Liver (tissue), 9 donors: Measurements from ENCODE around the gene VPS11. TPM values are rescaled to one million over a fixed set of nuclear protein-coding genes. Genes with fewer than 3 reads are reported as not detected.
A peak's percentile ranks its signal among the peaks of the same experiment; 100 is the strongest.

ENCODE experiments used
- DNase-seq: peaks from one replicate; pipeline ENCODE4 v3.0.0-alpha.2; 2017; ENCODE audit warnings: low spot score
- H3K27ac ChIP-seq, 2 donors: one replicate each; pipeline ENCODE4 v1.7.0; 2013; ENCODE audit warnings: inconsistent platforms in 2 of 2, low read length in 2 of 2, control low read depth in 1 of 2, low read depth in 1 of 2, mild to moderate bottlenecking in 1 of 2
- H3K27me3 ChIP-seq, 4 donors: one replicate each; pipeline versions ENCODE4 v1.6.1 to v1.7.0; 2013; ENCODE audit warnings: low read length in 3 of 4, inconsistent platforms in 1 of 4, mild to moderate bottlenecking in 1 of 4, moderate library complexity in 1 of 4; ENCODE audit not compliant: control insufficient read depth in 4 of 4, insufficient read depth in 4 of 4
- H3K36me3 ChIP-seq, 4 donors: one replicate each; pipeline versions ENCODE4 v1.6.1 to v1.7.0; 2013; ENCODE audit warnings: low read length in 3 of 4, mild to moderate bottlenecking in 3 of 4, low read depth in 1 of 4, moderate library complexity in 1 of 4; ENCODE audit not compliant: control insufficient read depth in 4 of 4, insufficient read depth in 3 of 4
- H3K4me1 ChIP-seq, 4 donors: one replicate each; pipeline versions ENCODE4 v1.6.1 to v1.7.0; 2013; ENCODE audit warnings: low read length in 3 of 4, mild to moderate bottlenecking in 3 of 4, moderate library complexity in 1 of 4; ENCODE audit not compliant: control insufficient read depth in 4 of 4, insufficient read depth in 4 of 4
- H3K4me3 ChIP-seq, 3 donors: one replicate each; pipeline versions ENCODE4 v1.6.1 to v1.7.0; 2013; ENCODE audit warnings: low read length in 3 of 3, control low read depth in 1 of 3, low read depth in 1 of 3, mild to moderate bottlenecking in 1 of 3
- H3K9ac ChIP-seq, 2 donors: one replicate each; pipeline ENCODE4 v1.7.0; 2013; ENCODE audit warnings: low read length in 2 of 2, mild to moderate bottlenecking in 2 of 2, moderate library complexity in 2 of 2, control low read depth in 1 of 2, low read depth in 1 of 2
- H3K9me3 ChIP-seq, 4 donors: one replicate each; pipeline versions ENCODE4 v1.6.1 to v1.7.0; 2013; ENCODE audit warnings: low read length in 3 of 4; ENCODE audit not compliant: control insufficient read depth in 4 of 4
- ATF3 ChIP-seq: IDR thresholded peaks from 2 replicates; pipeline ENCODE4 v1.6.1; 2016; ENCODE audit warnings: antibody characterized with exemption
- CTCF ChIP-seq: fragments of 150-350 bp; IDR thresholded peaks from 2 replicates; pipeline ENCODE4 v1.5.1; 2017; ENCODE audit warnings: improper control_type of control experiment, low read depth, low read length; ENCODE audit not compliant: missing input control
- EGR1 ChIP-seq, 2 donors: IDR thresholded peaks; 2 replicates each; pipeline ENCODE4 v1.6.1; 2016 to 2018; ENCODE audit warnings: antibody characterized with exemption in 2 of 2, low read depth in 2 of 2
- FOXA1 ChIP-seq: IDR thresholded peaks from 2 replicates; pipeline ENCODE4 v1.6.1; 2016; ENCODE audit warnings: antibody characterized with exemption
- FOXA2 ChIP-seq: IDR thresholded peaks from 2 replicates; pipeline ENCODE4 v1.6.1; 2016; ENCODE audit warnings: antibody characterized with exemption
- GABPA ChIP-seq, 2 donors: IDR thresholded peaks in 1 of 2; conservative IDR thresholded peaks in 1 of 2; 2 replicates each; pipeline ENCODE4 v1.6.1; 2016; ENCODE audit warnings: antibody characterized with exemption in 2 of 2, mild to moderate bottlenecking in 1 of 2, moderate library complexity in 1 of 2
- HNF4A ChIP-seq, 2 donors: conservative IDR thresholded peaks; 2 replicates each; pipeline ENCODE4 v1.6.1; 2016; ENCODE audit warnings: antibody characterized with exemption in 2 of 2, mild to moderate bottlenecking in 2 of 2
- HNF4G ChIP-seq: IDR thresholded peaks from 2 replicates; pipeline ENCODE4 v1.6.1; 2016; ENCODE audit warnings: antibody characterized with exemption
- JUND ChIP-seq, 2 donors: IDR thresholded peaks; 2 replicates each; pipeline ENCODE4 v1.6.1; 2016; ENCODE audit warnings: antibody characterized with exemption in 2 of 2
- NR2F2 ChIP-seq: IDR thresholded peaks from 2 replicates; pipeline ENCODE4 v1.6.1; 2016; ENCODE audit warnings: antibody characterized with exemption
- RAD21 ChIP-seq, 2 donors: IDR thresholded peaks; 2 replicates each; pipeline ENCODE4 v1.6.1; 2016; ENCODE audit warnings: antibody characterized with exemption in 2 of 2, mild to moderate bottlenecking in 2 of 2
- REST ChIP-seq: IDR thresholded peaks from 2 replicates; pipeline ENCODE4 v1.6.1; 2016; ENCODE audit warnings: antibody characterized with exemption, mild to moderate bottlenecking
- RXRA ChIP-seq, 2 donors: IDR thresholded peaks; 2 replicates each; pipeline ENCODE4 v1.6.1; 2017 to 2018; ENCODE audit warnings: antibody characterized with exemption in 2 of 2, mild to moderate bottlenecking in 1 of 2
- SP1 ChIP-seq: IDR thresholded peaks from 2 replicates; pipeline ENCODE4 v1.6.1; 2018; ENCODE audit warnings: antibody characterized with exemption, mild to moderate bottlenecking
- TAF1 ChIP-seq: conservative IDR thresholded peaks from 2 replicates; pipeline ENCODE4 v1.6.1; 2016; ENCODE audit warnings: antibody characterized with exemption, mild to moderate bottlenecking
- YY1 ChIP-seq: IDR thresholded peaks from 2 replicates; pipeline ENCODE4 v1.6.1; 2016; ENCODE audit warnings: antibody characterized with exemption, mild to moderate bottlenecking
- ZBTB33 ChIP-seq: IDR thresholded peaks from 2 replicates; pipeline ENCODE4 v1.6.1; 2016; ENCODE audit warnings: antibody characterized with exemption
- WGBS: extraction: QIAGEN DNeasy Blood & Tissue Kit; methylation state at CpG from one replicate; pipeline ENCODE4 v1.1.7; 2013; 5-methylcytosine and 5-hydroxymethylcytosine counted together
- polyA plus RNA-seq, 2 donors: library from polyadenylated mRNA; stranded (reverse) in 1 of 2; unstranded in 1 of 2; fragments of 200-250 nt in 1 of 2; fragments of >200 nt in 1 of 2; fragmentation: Nextera tagmentation in 1 of 2; extraction: Ambion mirVana in 1 of 2; gene quantifications; one replicate each; pipeline versions ENCODE4 v1.2.1 to v1.2.3, GENCODE V29; 2013 to 2015
- total RNA-seq, 2 donors: library from RNA; depleted of rRNA; stranded (reverse); fragments of >200 nt; gene quantifications; one replicate each; pipeline ENCODE4 v1.2.3, GENCODE V29; 2014
- TF ChIP-seq, protein P1 (sequence below): IDR thresholded peaks from 2 replicates; pipeline ENCODE4 v1.6.1; 2016; ENCODE audit warnings: antibody characterized with exemption
- donor health status: healthy.
- donor health status: healthy.
- donor health status: healthy.
- donor health status: healthy.
- donor health status: healthy.

VPS11 gene
- total and polyA plus RNA-seq, 4 donors: 7.2 to 17.4 (median 12.2) TPM

GRCh38 chr11:119027561-119028345 lies 39.9 kb upstream of the VPS11 start (continued):
- TF ChIP-seq ATF3 (no peak), FOXA2 (no peak), HNF4A (conservative IDR thresholded peaks at IDR 0.05) (no peak), HNF4G (no peak), JUND (IDR thresholded peaks at IDR 0.05) (no peak)

- peaks cover 11 to 61% (median 45%) of the 10 kb centered on the region in 4 donors for H3K4me1 ChIP-seq
- H3K4me3 ChIP-seq: peak overlapping the region; percentile 71 to 86 (median 85)
- peak overlapping the region; percentile 73 to 87 for H3K9ac ChIP-seq
- peaks cover 5 to 16% (median 11%) of the 10 kb centered on the region in 4 donors for H3K36me3 ChIP-seq
- 30% methylated on average over 9 of the region's 9 CpGs for WGBS
- no peaks in the 10 kb centered on the region for H3K27me3 ChIP-seq
- H3K27ac ChIP-seq: peak overlapping the region; percentile 92 to 97
- DNase-seq: no peak
- peak in 1 of 2 donors; percentile 13 for TF ChIP-seq EGR1 (IDR thresholded peaks at IDR 0.05; ENCODE audit: low read depth in 2 of 2)
- TF ChIP-seq GABPA (IDR thresholded peaks at IDR 0.05 in 1 of 2, conservative IDR thresholded peaks at IDR 0.05 in 1 of 2): peak in 1 of 2 donors; percentile 31
- peak; percentile 24 for TF ChIP-seq ZBTB33
- TF ChIP-seq CTCF: no peak
- no peak for TF ChIP-seq FOXA2
- TF ChIP-seq FOXA1: no peak
- no peak for TF ChIP-seq TAF1
- no peak for TF ChIP-seq NR2F2
- TF ChIP-seq JUND (IDR thresholded peaks at IDR 0.05): peak in 1 of 2 donors; percentile 28
- TF ChIP-seq REST: peak; percentile 47
- peak; percentile 82 for TF ChIP-seq SP1
- peak in 1 of 2 donors; percentile 43 for TF ChIP-seq RAD21 (IDR thresholded peaks at IDR 0.05)
- TF ChIP-seq, protein P1, sequence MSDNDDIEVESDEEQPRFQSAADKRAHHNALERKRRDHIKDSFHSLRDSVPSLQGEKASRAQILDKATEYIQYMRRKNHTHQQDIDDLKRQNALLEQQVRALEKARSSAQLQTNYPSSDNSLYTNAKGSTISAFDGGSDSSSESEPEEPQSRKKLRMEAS: peak; percentile 68
- peak; percentile 64 for TF ChIP-seq YY1
- no peak for TF ChIP-seq HNF4G
- TF ChIP-seq ATF3: peak; percentile 43
- TF ChIP-seq HNF4A (conservative IDR thresholded peaks at IDR 0.05): peak; percentile 88 to 89
- TF ChIP-seq RXRA (IDR thresholded peaks at IDR 0.05): peak; percentile 87 to 88
- no peaks in the 10 kb centered on the region for H3K9me3 ChIP-seq
Observed at GRCh38 chr11:119028346-119029068, 39.1 kb upstream of the VPS11 start.
